Measurements from ENCODE around the gene SLAMF8.

Gene SLAMF8

DNA sequence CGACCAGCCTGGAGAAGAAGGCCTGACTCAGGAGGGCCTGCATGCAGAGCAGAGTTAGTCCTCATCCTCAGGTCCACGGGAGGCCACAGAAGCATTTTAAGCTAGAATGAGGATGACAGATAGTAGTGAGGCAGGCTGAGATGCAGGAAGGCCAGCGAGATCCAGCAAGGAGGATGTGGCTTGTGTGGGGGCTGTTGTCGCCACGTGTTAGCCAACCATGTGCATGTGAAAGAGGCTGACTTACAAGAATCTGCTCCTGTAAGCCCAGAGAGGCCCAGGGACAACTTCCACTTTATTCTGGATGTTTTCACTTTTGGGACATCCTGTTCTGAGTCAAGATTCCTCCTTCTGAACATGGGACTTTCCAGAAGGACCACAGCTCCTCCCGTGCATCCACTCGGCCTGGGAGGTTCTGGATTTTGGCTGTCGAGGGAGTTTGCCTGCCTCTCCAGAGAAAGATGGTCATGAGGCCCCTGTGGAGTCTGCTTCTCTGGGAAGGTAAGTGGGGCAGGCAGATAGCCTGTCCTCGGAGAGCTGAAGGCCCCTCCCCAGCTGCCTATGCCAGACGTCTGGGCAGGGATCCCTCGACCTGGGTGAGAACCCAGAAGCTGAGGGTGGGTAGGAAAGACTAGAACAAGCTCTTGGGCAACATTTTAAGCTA, at the start of gene SLAMF8:
Gene SLAMF8 (plus strand): TSS at position 433 of the 661 bp plus-strand sequence. CDS start 26 bp downstream, at position 459.
- DNase-seq = peak; percentile 44

- DNase-seq = no peak
Observed at GRCh38 chr1:159778266-159778665, 48.4 kb upstream of the SLAMF8 start.

DNA sequence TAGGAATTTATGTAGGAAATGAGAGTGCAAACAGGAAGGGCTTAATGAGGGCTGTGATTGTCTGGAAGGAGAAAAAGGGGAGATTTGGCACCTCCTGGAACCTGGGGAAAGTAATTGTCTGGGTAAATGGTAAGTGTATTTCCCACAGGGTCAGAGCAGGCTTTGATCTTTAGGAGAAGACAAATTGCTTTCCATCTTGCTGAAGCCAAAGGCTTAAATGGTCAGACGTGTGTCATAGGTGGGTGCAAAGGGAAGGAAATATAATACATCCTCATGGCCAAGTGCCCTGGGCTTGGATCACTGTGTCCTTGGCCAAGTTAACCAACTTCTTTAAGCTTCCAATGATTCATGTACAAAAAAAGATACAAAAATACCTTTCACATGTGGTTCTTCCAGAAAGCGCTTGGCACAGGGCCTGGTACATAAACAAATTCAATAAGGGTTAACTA, 47.2 kb upstream of the SLAMF8 start:
- no peak for DNase-seq

DNA sequence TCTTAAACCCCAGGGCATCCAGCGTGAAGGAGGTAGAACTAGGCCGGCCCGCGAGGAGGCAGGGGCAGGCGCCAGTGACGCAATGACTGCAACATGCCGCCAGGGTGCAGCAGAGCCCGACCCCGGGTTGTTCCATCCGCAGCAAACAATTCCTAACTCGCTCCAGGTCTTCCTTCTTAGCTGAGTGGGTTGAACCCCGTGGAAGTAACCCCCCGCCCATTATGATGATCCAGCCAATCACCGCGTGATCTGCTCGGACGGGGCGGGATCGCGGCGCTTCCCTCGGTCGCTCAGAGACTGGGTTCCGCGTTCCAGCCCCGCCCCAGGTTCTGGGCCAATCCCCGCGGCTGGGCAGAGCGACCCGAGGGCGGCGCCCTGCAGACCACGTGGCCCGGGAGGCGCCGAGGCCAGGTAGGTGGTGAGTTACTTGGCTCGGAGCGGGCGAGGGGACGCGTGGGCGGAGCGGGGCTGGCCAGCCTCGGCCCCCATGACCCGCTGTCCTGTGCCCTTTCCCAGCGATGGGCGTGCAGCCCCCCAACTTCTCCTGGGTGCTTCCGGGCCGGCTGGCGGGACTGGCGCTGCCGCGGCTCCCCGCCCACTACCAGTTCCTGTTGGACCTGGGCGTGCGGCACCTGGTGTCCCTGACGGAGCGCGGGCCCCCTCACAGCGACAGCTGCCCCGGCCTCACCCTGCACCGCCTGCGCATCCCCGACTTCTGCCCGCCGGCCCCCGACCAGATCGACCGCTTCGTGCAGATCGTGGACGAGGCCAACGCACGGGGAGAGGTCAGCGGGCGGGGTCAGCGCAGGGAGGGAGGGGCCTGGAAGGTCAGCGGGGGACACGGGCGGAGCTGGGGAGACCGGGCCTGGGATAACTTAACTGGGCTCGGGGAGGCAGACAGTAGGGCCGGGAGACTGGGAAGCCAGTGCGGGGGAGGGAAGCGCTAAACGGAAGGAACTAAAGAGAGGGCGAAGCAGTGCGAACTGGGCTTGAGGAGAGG, 45.8 kb upstream of the SLAMF8 start, which contains the start of gene DUSP23:
Gene DUSP23 (plus strand): TSS at position 380 of the 1,000 bp plus-strand sequence. CDS start 139 bp downstream, at position 519.
- DNase-seq = peak; percentile 96

DNA sequence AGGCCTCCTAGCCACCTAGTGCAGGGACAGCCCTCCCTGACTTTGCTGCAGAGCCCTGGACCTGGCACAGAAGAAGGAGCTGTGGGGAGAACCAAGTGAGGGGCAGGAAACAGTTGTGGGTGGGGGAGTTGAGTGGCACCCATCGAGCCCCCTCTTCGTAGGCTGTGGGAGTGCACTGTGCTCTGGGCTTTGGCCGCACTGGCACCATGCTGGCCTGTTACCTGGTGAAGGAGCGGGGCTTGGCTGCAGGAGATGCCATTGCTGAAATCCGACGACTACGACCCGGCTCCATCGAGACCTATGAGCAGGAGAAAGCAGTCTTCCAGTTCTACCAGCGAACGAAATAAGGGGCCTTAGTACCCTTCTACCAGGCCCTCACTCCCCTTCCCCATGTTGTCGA, 44.7 kb upstream of the SLAMF8 start:
- no peak for DNase-seq

GRCh38 chr1:159783724-159784123, 42.9 kb upstream of the SLAMF8 start:
- DNase-seq = no peak

- no peak for DNase-seq
Observed at GRCh38 chr1:159786465-159786864, 40.2 kb upstream of the SLAMF8 start.

GRCh38 chr1:159786966-159787365, 39.7 kb upstream of the SLAMF8 start:
- no peak for DNase-seq

DNA sequence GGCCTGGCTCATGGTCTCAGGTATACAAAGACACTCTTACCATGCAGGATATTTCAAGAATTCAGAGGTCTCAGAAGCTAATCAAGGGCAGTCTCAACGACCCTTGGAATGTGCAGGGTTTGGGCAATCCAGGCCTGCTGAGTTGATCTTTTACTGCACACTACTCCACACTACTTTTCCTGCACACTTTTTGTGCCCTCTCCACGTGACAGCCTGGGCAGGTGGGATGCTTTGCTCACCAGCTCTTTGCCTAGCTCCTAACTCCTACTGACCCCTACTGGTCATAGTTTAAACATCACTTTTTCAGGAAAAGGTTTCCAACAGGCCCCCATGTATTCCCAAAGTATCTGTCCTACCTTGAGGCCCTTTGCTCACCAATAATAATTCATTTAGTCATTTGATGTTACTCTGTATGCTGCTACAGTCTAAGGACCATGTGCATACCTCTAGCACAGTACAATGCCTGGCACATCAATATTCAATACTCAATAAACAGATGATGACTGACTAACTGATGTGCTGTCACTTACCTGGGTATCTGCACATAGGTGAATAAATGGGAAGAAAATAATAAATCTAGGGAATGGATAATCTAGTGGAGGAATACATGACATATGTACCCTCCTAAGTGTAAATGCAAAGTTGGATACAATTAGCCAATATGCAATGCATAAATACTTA, 36.3 kb upstream of the SLAMF8 start:
- no peak for DNase-seq

- no peak for DNase-seq
Observed at GRCh38 chr1:159791031-159791430, 35.6 kb upstream of the SLAMF8 start.

- DNase-seq = no peak
Observed at GRCh38 chr1:159791461-159791860, 35.2 kb upstream of the SLAMF8 start.

DNA sequence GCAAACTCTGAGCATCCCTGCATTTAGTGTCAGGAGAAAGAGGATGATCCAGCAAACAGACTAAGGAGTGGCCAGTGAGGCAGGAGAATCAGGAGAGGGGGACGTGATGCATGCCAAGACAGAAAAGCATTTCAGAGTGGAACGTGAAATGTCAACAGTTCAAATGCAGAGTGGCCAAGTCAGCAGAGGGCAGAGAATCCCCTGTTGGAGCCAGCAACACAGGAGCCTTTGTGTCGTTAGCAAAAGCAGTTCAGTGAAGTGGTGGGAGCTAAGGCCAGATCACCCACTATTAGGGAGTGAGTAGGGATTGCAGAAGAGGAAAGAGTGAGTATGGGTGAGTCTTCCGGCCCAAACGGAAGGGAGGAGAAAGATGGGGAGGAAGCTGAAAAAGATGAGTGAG, 31.1 kb upstream of the SLAMF8 start:
- no peak for DNase-seq

DNA sequence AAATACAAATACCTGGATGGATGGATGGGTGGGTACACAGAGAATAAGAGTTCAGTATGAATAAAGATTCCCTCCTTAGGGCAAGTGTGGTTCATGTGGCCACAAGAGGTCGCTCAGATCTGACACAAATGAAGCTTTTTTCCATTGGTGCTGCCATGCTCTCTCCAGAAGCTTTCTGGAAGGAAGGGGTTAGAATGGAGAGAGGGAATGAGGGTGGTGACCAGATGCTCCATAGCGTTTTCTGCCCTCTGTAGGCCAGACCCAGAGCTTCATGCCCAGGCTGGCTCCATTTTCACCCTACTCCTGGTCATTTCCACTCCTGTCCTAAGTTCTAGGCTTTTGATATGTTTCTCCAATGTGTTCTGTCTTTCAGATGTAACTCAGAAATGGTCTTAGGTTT, 27.8 kb upstream of the SLAMF8 start:
- peak; percentile 39 for DNase-seq

GRCh38 chr1:159799446-159799985, 27.2 kb upstream of the SLAMF8 start:
- DNase-seq = no peak

GRCh38 chr1:159800177-159800930, 26.3 kb upstream of the SLAMF8 start:
- no peak for DNase-seq

DNA sequence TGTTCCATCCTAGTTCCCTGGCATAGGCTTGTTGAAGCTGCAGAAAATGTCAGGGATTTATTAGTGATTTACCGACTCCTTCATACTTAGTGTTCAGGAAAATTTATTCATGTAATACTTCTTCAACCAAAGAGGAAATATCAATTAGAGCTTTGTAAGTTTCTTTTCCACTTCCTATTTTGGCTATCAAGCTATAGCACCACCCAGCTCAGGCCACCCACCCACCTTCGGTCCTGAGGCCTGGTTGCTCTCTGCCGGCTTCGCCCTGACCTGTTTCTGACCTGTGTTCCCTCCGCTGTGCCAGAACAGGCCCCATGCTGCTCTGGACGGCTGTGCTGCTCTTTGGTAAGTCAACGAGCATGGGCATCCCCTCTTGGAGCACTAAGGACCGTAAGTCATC, 24.6 kb upstream of the SLAMF8 start, which contains the start of gene FCRL6:
Gene FCRL6 (plus strand): TSS at position 250 of the 400 bp plus-strand sequence. CDS start 65 bp downstream, at position 315.
- DNase-seq = no peak

GRCh38 chr1:159803956-159804689, 22.6 kb upstream of the SLAMF8 start:
- DNase-seq = no peak

DNA sequence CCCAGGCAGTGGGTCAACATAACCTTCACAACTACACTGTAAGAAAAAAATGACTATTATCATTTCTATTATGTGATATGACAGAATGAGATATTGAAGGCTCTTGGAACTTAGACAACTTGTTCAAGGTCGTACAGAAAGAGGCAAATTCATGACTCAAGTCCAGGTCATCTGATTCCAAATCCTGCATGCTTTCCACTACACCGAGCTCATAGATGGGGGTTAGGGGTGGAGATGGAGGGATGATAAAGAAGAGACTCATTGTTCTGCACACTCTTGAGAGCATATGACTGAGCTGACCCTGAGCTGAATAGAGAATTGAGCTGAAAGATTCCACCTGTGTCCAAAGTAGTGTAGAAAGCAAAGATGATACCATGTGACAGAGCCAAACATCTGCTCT, 21.7 kb upstream of the SLAMF8 start:
- no peak for DNase-seq

DNA sequence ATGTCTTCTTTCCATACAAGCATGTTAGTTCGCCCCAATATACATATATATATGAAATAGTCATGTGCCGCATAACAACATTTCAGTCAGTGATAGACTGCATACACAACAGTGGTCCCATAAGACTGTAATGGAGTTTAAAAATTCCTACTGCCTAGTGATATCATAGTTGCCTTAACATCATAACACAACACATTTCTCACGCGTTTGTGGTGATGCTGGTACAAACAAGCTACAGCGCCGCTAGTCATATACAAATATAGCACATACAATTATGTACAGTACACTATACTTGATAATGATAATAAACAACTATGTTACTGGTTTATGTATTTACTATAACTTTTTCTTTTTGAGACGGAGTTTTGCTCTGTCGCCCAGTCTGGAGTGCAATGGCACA, 10.7 kb upstream of the SLAMF8 start:
- no peak for DNase-seq

DNA sequence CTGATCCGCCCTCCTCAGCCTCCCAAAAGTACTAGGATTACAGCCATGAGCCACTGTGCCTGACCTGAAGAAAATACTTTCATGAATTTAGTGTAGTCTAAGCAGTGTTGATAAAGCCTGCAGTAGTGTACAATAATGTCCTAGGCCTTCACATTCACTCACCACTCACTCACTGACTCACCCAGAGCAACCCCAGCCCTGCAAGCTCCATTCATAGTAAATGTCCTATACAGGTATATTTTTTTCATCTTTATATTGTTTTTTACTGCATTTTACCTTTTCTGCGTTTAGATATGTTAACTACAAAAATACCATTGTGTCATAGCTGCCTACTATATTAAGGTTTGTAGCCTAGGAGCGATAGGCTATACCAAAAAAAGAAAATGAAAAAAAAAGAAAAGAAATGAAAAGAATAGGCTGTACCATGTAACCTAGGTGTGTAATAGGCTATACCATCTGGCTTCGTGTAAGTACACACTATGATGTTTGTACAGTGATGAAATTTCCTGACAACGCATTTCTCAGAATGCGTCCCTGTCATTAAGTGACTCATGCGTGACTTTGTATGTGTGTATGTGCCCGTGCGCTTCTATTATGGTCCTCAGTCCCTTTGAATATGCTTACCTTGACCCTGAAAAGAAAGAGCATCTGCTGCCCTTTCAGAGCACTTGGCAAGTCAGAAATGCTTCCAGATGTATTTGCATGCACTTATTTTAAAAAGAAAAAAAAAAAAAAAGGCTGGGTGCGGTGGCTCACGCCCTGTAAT, 9.2 kb upstream of the SLAMF8 start:
- DNase-seq = no peak
